ENCODE data around the gene SEC14L1. TPM values are rescaled to one million over a fixed set of nuclear protein-coding genes. Genes with fewer than 3 reads are reported as not detected.

The SEC14L1 gene
- total and polyA plus RNA-seq, 4 donors, result 17.0 to 52.0 (median 26.8) TPM

DNA sequence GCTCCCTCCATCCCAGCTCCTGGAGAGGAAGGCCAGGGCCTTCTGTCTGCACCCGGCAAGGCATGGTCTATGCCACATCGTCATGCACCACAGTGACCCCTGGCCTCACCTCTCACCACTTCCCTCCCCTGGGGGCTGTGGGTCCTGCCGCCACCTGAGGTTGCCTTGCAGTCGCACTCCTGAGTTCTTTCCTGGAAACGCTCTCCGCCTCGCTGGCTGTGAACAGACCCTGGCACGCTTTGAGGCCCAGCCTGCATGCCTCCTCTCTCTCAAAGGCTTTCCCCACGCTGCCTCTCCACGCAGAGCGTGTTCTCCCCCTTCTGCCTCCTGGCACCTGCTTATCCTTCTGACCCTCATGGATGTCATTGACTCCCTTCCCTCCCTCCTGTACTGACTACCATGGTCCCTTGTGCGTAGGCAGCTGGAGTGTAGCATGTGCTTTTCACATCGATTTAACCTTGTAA, 45.4 kb downstream of the SEC14L1 start:
- Histone ChIP-seq H3K4me1 (ENCODE audit: control insufficient read depth in 4 of 4, insufficient read depth in 4 of 4, low read length in 3 of 4) (peaks cover 0 to 3% (median 2%) of the 10 kb centered on the region in 4 donors), H3K9ac (ENCODE audit: low read depth in 1 of 2, low read length in 2 of 2) (no peak overlapping the region), H3K4me3 (ENCODE audit: low read depth in 1 of 3, low read length in 3 of 3) (no peak overlapping the region), H3K27ac (ENCODE audit: low read depth in 1 of 2, low read length in 2 of 2) (no peak overlapping the region), H3K9me3 (ENCODE audit: control insufficient read depth in 4 of 4, low read length in 3 of 4) (no peaks in the 10 kb centered on the region), H3K36me3 (ENCODE audit: control insufficient read depth in 4 of 4, insufficient read depth in 3 of 4, low read depth in 1 of 4, low read length in 3 of 4) (peaks cover 0 to 2% (median 0%) of the 10 kb centered on the region in 4 donors), H3K27me3 (ENCODE audit: control insufficient read depth in 4 of 4, insufficient read depth in 4 of 4, low read length in 3 of 4) (no peaks in the 10 kb centered on the region)
- WGBS, result 76% methylated on average over 13 of the region's 13 CpGs
- no peak for DNase-seq (ENCODE audit: low spot score)
- TF ChIP-seq HNF4G (IDR thresholded peaks at IDR 0.05) (no peak), NR2F2 (IDR thresholded peaks at IDR 0.05) (no peak), SP1 (IDR thresholded peaks at IDR 0.05) (no peak), HNF4A (conservative IDR thresholded peaks at IDR 0.05) (no peak), FOXA2 (IDR thresholded peaks at IDR 0.05) (no peak), FOXA1 (IDR thresholded peaks at IDR 0.05) (no peak), EGR1 (IDR thresholded peaks at IDR 0.05; ENCODE audit: low read depth in 2 of 2) (no peak), RAD21 (IDR thresholded peaks at IDR 0.05) (no peak), GABPA (IDR thresholded peaks at IDR 0.05 in 1 of 2, conservative IDR thresholded peaks at IDR 0.05 in 1 of 2) (no peak), JUND (IDR thresholded peaks at IDR 0.05) (no peak), RXRA (IDR thresholded peaks at IDR 0.05) (no peak), TAF1 (conservative IDR thresholded peaks at IDR 0.05) (no peak), YY1 (IDR thresholded peaks at IDR 0.05) (no peak)
- TF ChIP-seq, protein P1, sequence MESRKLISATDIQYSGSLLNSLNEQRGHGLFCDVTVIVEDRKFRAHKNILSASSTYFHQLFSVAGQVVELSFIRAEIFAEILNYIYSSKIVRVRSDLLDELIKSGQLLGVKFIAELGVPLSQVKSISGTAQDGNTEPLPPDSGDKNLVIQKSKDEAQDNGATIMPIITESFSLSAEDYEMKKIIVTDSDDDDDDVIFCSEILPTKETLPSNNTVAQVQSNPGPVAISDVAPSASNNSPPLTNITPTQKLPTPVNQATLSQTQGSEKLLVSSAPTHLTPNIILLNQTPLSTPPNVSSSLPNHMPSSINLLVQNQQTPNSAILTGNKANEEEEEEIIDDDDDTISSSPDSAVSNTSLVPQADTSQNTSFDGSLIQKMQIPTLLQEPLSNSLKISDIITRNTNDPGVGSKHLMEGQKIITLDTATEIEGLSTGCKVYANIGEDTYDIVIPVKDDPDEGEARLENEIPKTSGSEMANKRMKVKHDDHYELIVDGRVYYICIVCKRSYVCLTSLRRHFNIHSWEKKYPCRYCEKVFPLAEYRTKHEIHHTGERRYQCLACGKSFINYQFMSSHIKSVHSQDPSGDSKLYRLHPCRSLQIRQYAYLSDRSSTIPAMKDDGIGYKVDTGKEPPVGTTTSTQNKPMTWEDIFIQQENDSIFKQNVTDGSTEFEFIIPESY (IDR thresholded peaks at IDR 0.05), result no peak
- TF ChIP-seq, protein P2, sequence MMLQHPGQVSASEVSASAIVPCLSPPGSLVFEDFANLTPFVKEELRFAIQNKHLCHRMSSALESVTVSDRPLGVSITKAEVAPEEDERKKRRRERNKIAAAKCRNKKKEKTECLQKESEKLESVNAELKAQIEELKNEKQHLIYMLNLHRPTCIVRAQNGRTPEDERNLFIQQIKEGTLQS (IDR thresholded peaks at IDR 0.05), result no peak
- TF ChIP-seq, protein P3, sequence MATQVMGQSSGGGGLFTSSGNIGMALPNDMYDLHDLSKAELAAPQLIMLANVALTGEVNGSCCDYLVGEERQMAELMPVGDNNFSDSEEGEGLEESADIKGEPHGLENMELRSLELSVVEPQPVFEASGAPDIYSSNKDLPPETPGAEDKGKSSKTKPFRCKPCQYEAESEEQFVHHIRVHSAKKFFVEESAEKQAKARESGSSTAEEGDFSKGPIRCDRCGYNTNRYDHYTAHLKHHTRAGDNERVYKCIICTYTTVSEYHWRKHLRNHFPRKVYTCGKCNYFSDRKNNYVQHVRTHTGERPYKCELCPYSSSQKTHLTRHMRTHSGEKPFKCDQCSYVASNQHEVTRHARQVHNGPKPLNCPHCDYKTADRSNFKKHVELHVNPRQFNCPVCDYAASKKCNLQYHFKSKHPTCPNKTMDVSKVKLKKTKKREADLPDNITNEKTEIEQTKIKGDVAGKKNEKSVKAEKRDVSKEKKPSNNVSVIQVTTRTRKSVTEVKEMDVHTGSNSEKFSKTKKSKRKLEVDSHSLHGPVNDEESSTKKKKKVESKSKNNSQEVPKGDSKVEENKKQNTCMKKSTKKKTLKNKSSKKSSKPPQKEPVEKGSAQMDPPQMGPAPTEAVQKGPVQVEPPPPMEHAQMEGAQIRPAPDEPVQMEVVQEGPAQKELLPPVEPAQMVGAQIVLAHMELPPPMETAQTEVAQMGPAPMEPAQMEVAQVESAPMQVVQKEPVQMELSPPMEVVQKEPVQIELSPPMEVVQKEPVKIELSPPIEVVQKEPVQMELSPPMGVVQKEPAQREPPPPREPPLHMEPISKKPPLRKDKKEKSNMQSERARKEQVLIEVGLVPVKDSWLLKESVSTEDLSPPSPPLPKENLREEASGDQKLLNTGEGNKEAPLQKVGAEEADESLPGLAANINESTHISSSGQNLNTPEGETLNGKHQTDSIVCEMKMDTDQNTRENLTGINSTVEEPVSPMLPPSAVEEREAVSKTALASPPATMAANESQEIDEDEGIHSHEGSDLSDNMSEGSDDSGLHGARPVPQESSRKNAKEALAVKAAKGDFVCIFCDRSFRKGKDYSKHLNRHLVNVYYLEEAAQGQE (IDR thresholded peaks at IDR 0.05), result no peak
- TF ChIP-seq, protein P4, sequence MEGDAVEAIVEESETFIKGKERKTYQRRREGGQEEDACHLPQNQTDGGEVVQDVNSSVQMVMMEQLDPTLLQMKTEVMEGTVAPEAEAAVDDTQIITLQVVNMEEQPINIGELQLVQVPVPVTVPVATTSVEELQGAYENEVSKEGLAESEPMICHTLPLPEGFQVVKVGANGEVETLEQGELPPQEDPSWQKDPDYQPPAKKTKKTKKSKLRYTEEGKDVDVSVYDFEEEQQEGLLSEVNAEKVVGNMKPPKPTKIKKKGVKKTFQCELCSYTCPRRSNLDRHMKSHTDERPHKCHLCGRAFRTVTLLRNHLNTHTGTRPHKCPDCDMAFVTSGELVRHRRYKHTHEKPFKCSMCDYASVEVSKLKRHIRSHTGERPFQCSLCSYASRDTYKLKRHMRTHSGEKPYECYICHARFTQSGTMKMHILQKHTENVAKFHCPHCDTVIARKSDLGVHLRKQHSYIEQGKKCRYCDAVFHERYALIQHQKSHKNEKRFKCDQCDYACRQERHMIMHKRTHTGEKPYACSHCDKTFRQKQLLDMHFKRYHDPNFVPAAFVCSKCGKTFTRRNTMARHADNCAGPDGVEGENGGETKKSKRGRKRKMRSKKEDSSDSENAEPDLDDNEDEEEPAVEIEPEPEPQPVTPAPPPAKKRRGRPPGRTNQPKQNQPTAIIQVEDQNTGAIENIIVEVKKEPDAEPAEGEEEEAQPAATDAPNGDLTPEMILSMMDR (IDR thresholded peaks at IDR 0.05; ENCODE audit: low read depth, low read length, missing input control), result no peak
